H9 (cell line): ENCODE measurements around the gene ZFP62. TPM values are rescaled to one million over a fixed set of nuclear protein-coding genes. Genes with fewer than 3 reads are reported as not detected.

Experiments
- DNase-seq: peaks from one replicate; pipeline ENCODE4 v3.0.0-alpha.2; 2017
- H2AFZ ChIP-seq: one replicate; pipeline ENCODE4 v1.6.1; 2013; ENCODE audit warnings: mild to moderate bottlenecking, low read length, control low read depth, moderate library complexity
- H2AK5ac ChIP-seq: 2 replicates; pipeline ENCODE4 v1.6.1; 2013; ENCODE audit warnings: low read length, control low read depth, mixed read lengths; ENCODE audit not compliant: insufficient read length
- H2BK120ac ChIP-seq: one replicate; pipeline ENCODE4 v1.6.1; 2013; ENCODE audit warnings: low read depth, mild to moderate bottlenecking, low read length, control low read depth, inconsistent platforms; ENCODE audit not compliant: poor library complexity, severe bottlenecking
- H2BK12ac ChIP-seq: 2 replicates; pipeline ENCODE4 v1.6.1; 2013; ENCODE audit warnings: low read length, control low read depth, mixed read lengths, low read depth; ENCODE audit not compliant: insufficient read length
- H2BK15ac ChIP-seq: 2 replicates; pipeline ENCODE4 v1.6.1; 2013; ENCODE audit warnings: low read depth, low read length, control low read depth
- H2BK20ac ChIP-seq: one replicate; pipeline ENCODE4 v1.6.1; 2013; ENCODE audit warnings: low read depth, mild to moderate bottlenecking, low read length, control low read depth, inconsistent platforms; ENCODE audit not compliant: poor library complexity, severe bottlenecking
- H2BK5ac ChIP-seq: 2 replicates; pipeline ENCODE4 v1.6.1; 2013; ENCODE audit warnings: low read length, control low read depth, mixed read lengths; ENCODE audit not compliant: insufficient read length
- H3K14ac ChIP-seq: 2 replicates; pipeline ENCODE4 v1.6.1; 2013; ENCODE audit warnings: low read length, control low read depth; ENCODE audit not compliant: insufficient read depth
- H3K18ac ChIP-seq: 2 replicates; pipeline ENCODE4 v1.6.1; 2013; ENCODE audit warnings: low read depth, mild to moderate bottlenecking, mixed read lengths, low read length, control low read depth; ENCODE audit not compliant: insufficient read length
- H3K23ac ChIP-seq: 2 replicates; pipeline ENCODE4 v1.6.1; 2013; ENCODE audit warnings: low read length, control low read depth, mixed read lengths, low read depth; ENCODE audit not compliant: insufficient read length
- H3K23me2 ChIP-seq: 2 replicates; pipeline ENCODE4 v1.6.1; 2013; ENCODE audit warnings: low read depth, mild to moderate bottlenecking, mixed read lengths, low read length, control low read depth; ENCODE audit not compliant: insufficient read length, poor library complexity, severe bottlenecking
- H3K27ac ChIP-seq: 2 replicates; pipeline ENCODE4 v1.5.1; 2013; ENCODE audit warnings: low read length, control low read depth, mixed read lengths, low read depth; ENCODE audit not compliant: insufficient read length
- H3K27me3 ChIP-seq: 2 replicates; pipeline ENCODE4 v1.6.1; 2013; ENCODE audit warnings: low read length, control low read depth, inconsistent platforms; ENCODE audit not compliant: insufficient read depth
- H3K4ac ChIP-seq: 2 replicates; pipeline ENCODE4 v1.6.1; 2013; ENCODE audit warnings: low read depth, mild to moderate bottlenecking, control low read depth, inconsistent platforms, low read length, moderate library complexity
- H3K4me1 ChIP-seq: 2 replicates; pipeline ENCODE4 v1.6.1; 2013; ENCODE audit warnings: low read length, control low read depth, inconsistent platforms; ENCODE audit not compliant: insufficient read depth
- H3K4me2 ChIP-seq: 2 replicates; pipeline ENCODE4 v1.6.1; 2013; ENCODE audit warnings: low read length, control low read depth, mixed read lengths; ENCODE audit not compliant: insufficient read length, insufficient read depth
- H3K56ac ChIP-seq: 2 replicates; pipeline ENCODE4 v1.6.1; 2013; ENCODE audit warnings: low read depth, mild to moderate bottlenecking, mixed read lengths, low read length, control low read depth; ENCODE audit not compliant: insufficient read length
- H3K79me1 ChIP-seq: 2 replicates; pipeline ENCODE4 v1.6.1; 2013; ENCODE audit warnings: low read depth, mild to moderate bottlenecking, moderate library complexity, low read length, control low read depth, inconsistent platforms; ENCODE audit not compliant: insufficient read depth, poor library complexity, severe bottlenecking
- H3K79me2 ChIP-seq: 2 replicates; pipeline ENCODE4 v1.6.1; 2013; ENCODE audit warnings: low read length, control low read depth, inconsistent platforms; ENCODE audit not compliant: insufficient read depth
- H3K9ac ChIP-seq: 2 replicates; pipeline ENCODE4 v1.6.1; 2013; ENCODE audit warnings: low read length, control low read depth, mixed read lengths; ENCODE audit not compliant: insufficient read length; ENCODE audit errors: extremely low read depth
- H3K9me3 ChIP-seq: one replicate; pipeline ENCODE4 v1.6.1; 2013; ENCODE audit warnings: low read depth, low read length, inconsistent platforms; ENCODE audit not compliant: control insufficient read depth
- H3T11ph ChIP-seq: one replicate; pipeline ENCODE4 v1.6.1; 2013; ENCODE audit warnings: mild to moderate bottlenecking, low read length, control low read depth, inconsistent platforms
- H4K20me1 ChIP-seq: one replicate; pipeline ENCODE4 v1.6.1; 2013; ENCODE audit not compliant: control insufficient read depth, insufficient read length, insufficient read depth
- H4K5ac ChIP-seq: 2 replicates; pipeline ENCODE4 v1.6.1; 2013; ENCODE audit warnings: low read depth, mild to moderate bottlenecking, mixed read lengths, low read length, control low read depth; ENCODE audit not compliant: insufficient read length
- H4K8ac ChIP-seq: replicated peaks from 2 replicates; pipeline ENCODE4 v1.6.1; 2013; ENCODE audit warnings: low read length, control low read depth, mixed read lengths, low read depth; ENCODE audit not compliant: insufficient read length
- H4K91ac ChIP-seq: 2 replicates; pipeline ENCODE4 v1.6.1; 2013; ENCODE audit warnings: low read depth, mild to moderate bottlenecking, moderate library complexity, mixed read lengths, low read length, control low read depth; ENCODE audit not compliant: insufficient read length
- H3K27ac Mint-ChIP-seq, 3 experiments: 2 replicates in 2 of 3; 3 replicates in 1 of 3; pipeline ENCODE4 v1.8.0; 2020 to 2021; ENCODE audit warnings: mixed read lengths in 3 of 3, mild to moderate bottlenecking in 1 of 3, moderate library complexity in 1 of 3
- H3K27me3 Mint-ChIP-seq: 2 replicates; pipeline ENCODE4 v1.8.0; 2021; ENCODE audit warnings: low read depth, mild to moderate bottlenecking, moderate library complexity, mixed read lengths
- H3K36me3 Mint-ChIP-seq, 3 experiments: 2 replicates in 2 of 3; 3 replicates in 1 of 3; pipeline ENCODE4 v1.8.0; 2020 to 2021; ENCODE audit warnings: low read depth in 3 of 3, mixed read lengths in 3 of 3; ENCODE audit not compliant: insufficient read depth in 1 of 3
- H3K4me1 Mint-ChIP-seq, 2 experiments: 2 replicates each; pipeline ENCODE4 v1.8.0; 2020; ENCODE audit warnings: mixed read lengths in 2 of 2
- H3K4me3 Mint-ChIP-seq, 2 experiments: 2 replicates in 1 of 2; 3 replicates in 1 of 2; pipeline ENCODE4 v1.8.0; 2020 to 2021; ENCODE audit warnings: mild to moderate bottlenecking in 2 of 2, mixed read lengths in 2 of 2, moderate library complexity in 1 of 2
- H3K9me3 Mint-ChIP-seq, 2 experiments: 2 replicates in 1 of 2; 3 replicates in 1 of 2; pipeline ENCODE4 v1.8.0; 2020; ENCODE audit warnings: mild to moderate bottlenecking in 2 of 2, mixed read lengths in 2 of 2, moderate library complexity in 1 of 2
- CTCF ChIP-seq: fragments of 200-600 bp; sonication (generic); conservative IDR thresholded peaks from 3 replicates; pipeline ENCODE4 v1.8.0; 2021; ENCODE audit warnings: antibody characterized with exemption, mild to moderate bottlenecking
- WGBS: extraction: QIAGEN DNeasy Blood & Tissue Kit; methylation state at CpG from one replicate; pipeline ENCODE4 v1.1.7; 2013; ENCODE audit warnings: missing lambda C conversion rate, low lambda C conversion rate, mixed read lengths; ENCODE audit not compliant: insufficient read length; ENCODE audit errors: extremely low coverage; 5-methylcytosine and 5-hydroxymethylcytosine counted together
- total RNA-seq: library from RNA; stranded (reverse); gene quantifications from 2 replicates; pipeline ENCODE4 v1.2.1, GENCODE V29; 2021

ZFP62 gene
- total RNA-seq, 1 experiment from 2014 or later, result 16.2 TPM

- DNase-seq, result no peak
- no CpG with 5 or more reads among the region's 5 CpGs for WGBS
- Histone ChIP-seq H3K4ac (no peak overlapping the region), H4K5ac (no peak overlapping the region), H3K27ac (no peak overlapping the region), H2BK15ac (no peak overlapping the region), H3K27me3 (no peaks in the 10 kb centered on the region), H4K8ac (no peak overlapping the region), H3K14ac (no peak overlapping the region), H3K79me2 (no peaks in the 10 kb centered on the region), H3K9ac (no peak overlapping the region), H2BK12ac (no peak overlapping the region), H3K4me1 (peaks cover 4% of the 10 kb centered on the region; the same call in 1 of the 2 replicates), H3K56ac (no peak overlapping the region), H3K23ac (no peak overlapping the region), H3K9me3 (no peaks in the 10 kb centered on the region), H3K18ac (no peak overlapping the region), H4K20me1 (no peaks in the 10 kb centered on the region), H4K91ac (no peak overlapping the region), H3K4me2 (no peak overlapping the region), H2BK120ac (no peak overlapping the region), H2AFZ (no peak overlapping the region), H2BK5ac (no peak overlapping the region), H2AK5ac (no peak overlapping the region), H2BK20ac (no peak overlapping the region), H3K79me1 (no peaks in the 10 kb centered on the region), H3K23me2 (no peaks in the 10 kb centered on the region), H3T11ph (no peak overlapping the region)
- no peak for TF ChIP-seq CTCF
- Mint-ChIP-seq H3K27ac (peak overlapping the region in 2 of 3 experiments; percentile 13 to 44; a peak in 1 of 7 replicates), H3K4me3 (no peak overlapping the region; a peak in 2 of 5 replicates), H3K36me3 (peaks cover 4 to 10% (median 4%) of the 10 kb centered on the region in 3 experiments; a peak in 3 of 7 replicates), H3K27me3 (peaks cover 5% of the 10 kb centered on the region), H3K9me3 (peaks cover 5 to 8% of the 10 kb centered on the region in 2 experiments), H3K4me1 (peaks cover 29 to 39% of the 10 kb centered on the region in 2 experiments)
Measured at GRCh38 chr5:180909782-180910181, 48.7 kb upstream of the ZFP62 start.
